Esophagus muscularis mucosa (tissue), 4 donors: ENCODE data around the gene DNASE1L1. TPM values are rescaled to one million over a fixed set of nuclear protein-coding genes. Genes with fewer than 3 reads are reported as not detected.
A peak's percentile ranks its signal among the peaks of the same experiment; 100 is the strongest.

ENCODE experiments used
- DNase-seq: peaks from one replicate; pipeline ENCODE4 v3.0.0-alpha.2; 2017; ENCODE audit errors: extremely low spot score
- H3K27ac ChIP-seq, 4 donors: fragments of 200-600 bp; sonication (generic); replicated peaks in 1 of 4; 1 replicate in 3 of 4; 2 replicates in 1 of 4; pipeline ENCODE4 v1.5.1; 2016 to 2019; ENCODE audit warnings: mild to moderate bottlenecking in 1 of 4
- H3K27me3 ChIP-seq, 4 donors: fragments of 200-600 bp; sonication (generic); one replicate each; pipeline versions ENCODE4 v1.5.1 to v1.6.0; 2016 to 2019
- H3K36me3 ChIP-seq, 4 donors: fragments of 200-600 bp; sonication (generic); one replicate each; pipeline ENCODE4 v1.5.1; 2016 to 2019
- H3K4me1 ChIP-seq, 4 donors: fragments of 200-600 bp; sonication (generic); one replicate each; pipeline ENCODE4 v1.5.1; 2016 to 2019
- H3K4me3 ChIP-seq, 4 donors: fragments of 200-600 bp; sonication (generic); 1 replicate in 2 of 4; 2 replicates in 2 of 4; pipeline ENCODE4 v1.5.1; 2016 to 2019; ENCODE audit warnings: mild to moderate bottlenecking in 4 of 4, moderate library complexity in 1 of 4
- H3K9me3 ChIP-seq, 4 donors: fragments of 200-600 bp; sonication (generic); 1 replicate in 3 of 4; 2 replicates in 1 of 4; pipeline ENCODE4 v1.5.1; 2016 to 2019
- EP300 ChIP-seq: sonication (generic); formaldehyde crosslinking; IDR thresholded peaks from one replicate; pipeline ENCODE4 v1.6.1; 2017; ENCODE audit warnings: antibody characterized with exemption
- POLR2A ChIP-seq: fragments of 450-650 bp; IDR thresholded peaks from one replicate; pipeline ENCODE4 v1.6.1; 2017; ENCODE audit warnings: antibody characterized with exemption, moderate library complexity, mild to moderate bottlenecking, low read depth
- POLR2AphosphoS5 ChIP-seq, 2 donors: sonication (generic); formaldehyde crosslinking; IDR thresholded peaks; one replicate each; pipeline ENCODE4 v1.6.1; 2017; ENCODE audit warnings: antibody characterized with exemption in 2 of 2
- WGBS: methylation state at CpG from one replicate; pipeline ENCODE4 v1.1.5; 2018; 5-methylcytosine and 5-hydroxymethylcytosine counted together
- intact Hi-C: fragments of 100-400 bp; cut with DNase I; formaldehyde crosslinking; loops from one replicate; pipeline ENCODE4 v1.15.1; 2023
- total RNA-seq, 4 donors: library from RNA; depleted of rRNA; stranded (reverse); fragments of >200 nt; gene quantifications; one replicate each; pipeline versions ENCODE4 v1.1.0 to v1.2.1, GENCODE V29; 2016
- TF ChIP-seq, protein P1 (sequence below), 3 experiments: fragments of 200-600 bp in 2 of 3; fragments of 450-650 bp in 1 of 3; sonication (generic) in 2 of 3; IDR thresholded peaks; one replicate each; pipeline ENCODE4 v1.5.1; 2017 to 2019; ENCODE audit warnings: antibody characterized with exemption in 3 of 3, mild to moderate bottlenecking in 2 of 3, moderate library complexity in 1 of 3

The DNASE1L1 gene
- total RNA-seq, 4 donors from 2014 or later = 19.9 to 24.3 (median 22.6) TPM

DNA sequence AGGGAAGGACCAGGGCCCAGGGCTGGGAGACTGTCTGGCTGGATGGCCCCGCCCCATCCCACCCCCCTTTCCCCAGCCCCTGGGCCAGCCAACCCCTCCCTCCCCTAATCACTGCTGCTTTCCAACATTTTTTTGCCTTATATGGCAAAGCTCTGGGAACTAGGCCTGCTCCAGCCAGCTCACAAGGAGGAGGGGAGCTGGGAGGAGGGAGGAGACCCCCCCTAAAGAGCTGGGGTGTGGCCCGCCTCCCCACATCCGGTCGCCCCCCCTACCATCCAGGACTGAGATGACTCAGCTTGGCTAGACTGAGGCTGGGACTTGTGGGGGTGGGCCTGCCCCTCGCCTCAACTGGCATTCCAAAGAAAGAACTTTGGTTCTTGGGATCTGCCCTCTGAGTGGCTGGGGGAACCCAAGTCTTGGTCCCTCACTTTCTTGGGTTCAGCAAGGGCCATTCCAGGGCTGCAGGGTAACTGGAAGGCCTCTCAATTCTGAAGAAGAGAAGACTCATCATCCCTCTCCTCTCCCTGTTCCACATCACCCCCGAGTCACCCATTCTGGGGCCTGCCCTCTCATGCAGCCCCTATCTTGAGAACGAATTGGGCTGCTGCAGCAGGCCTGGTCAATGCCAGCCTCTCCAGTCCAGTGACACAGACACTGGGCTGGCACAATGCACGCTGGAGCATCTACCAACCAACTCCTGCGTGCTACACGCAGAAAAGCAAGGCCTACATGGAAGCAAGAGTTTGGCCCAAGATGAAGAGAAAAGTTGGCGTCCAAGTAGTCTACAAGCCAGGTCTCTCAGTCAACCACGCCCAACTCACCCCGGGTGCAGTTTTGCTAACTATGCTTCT lies 39.4 kb downstream of the DNASE1L1 start:
- TF ChIP-seq POLR2AphosphoS5 (IDR thresholded peaks at IDR 0.05) = peak in 1 of 2 donors; percentile 80
- TF ChIP-seq, protein P1, sequence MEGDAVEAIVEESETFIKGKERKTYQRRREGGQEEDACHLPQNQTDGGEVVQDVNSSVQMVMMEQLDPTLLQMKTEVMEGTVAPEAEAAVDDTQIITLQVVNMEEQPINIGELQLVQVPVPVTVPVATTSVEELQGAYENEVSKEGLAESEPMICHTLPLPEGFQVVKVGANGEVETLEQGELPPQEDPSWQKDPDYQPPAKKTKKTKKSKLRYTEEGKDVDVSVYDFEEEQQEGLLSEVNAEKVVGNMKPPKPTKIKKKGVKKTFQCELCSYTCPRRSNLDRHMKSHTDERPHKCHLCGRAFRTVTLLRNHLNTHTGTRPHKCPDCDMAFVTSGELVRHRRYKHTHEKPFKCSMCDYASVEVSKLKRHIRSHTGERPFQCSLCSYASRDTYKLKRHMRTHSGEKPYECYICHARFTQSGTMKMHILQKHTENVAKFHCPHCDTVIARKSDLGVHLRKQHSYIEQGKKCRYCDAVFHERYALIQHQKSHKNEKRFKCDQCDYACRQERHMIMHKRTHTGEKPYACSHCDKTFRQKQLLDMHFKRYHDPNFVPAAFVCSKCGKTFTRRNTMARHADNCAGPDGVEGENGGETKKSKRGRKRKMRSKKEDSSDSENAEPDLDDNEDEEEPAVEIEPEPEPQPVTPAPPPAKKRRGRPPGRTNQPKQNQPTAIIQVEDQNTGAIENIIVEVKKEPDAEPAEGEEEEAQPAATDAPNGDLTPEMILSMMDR (IDR thresholded peaks at IDR 0.05) = no peak
- peaks cover 40 to 62% (median 57%) of the 10 kb centered on the region in 4 donors for H3K4me1 ChIP-seq

DNA sequence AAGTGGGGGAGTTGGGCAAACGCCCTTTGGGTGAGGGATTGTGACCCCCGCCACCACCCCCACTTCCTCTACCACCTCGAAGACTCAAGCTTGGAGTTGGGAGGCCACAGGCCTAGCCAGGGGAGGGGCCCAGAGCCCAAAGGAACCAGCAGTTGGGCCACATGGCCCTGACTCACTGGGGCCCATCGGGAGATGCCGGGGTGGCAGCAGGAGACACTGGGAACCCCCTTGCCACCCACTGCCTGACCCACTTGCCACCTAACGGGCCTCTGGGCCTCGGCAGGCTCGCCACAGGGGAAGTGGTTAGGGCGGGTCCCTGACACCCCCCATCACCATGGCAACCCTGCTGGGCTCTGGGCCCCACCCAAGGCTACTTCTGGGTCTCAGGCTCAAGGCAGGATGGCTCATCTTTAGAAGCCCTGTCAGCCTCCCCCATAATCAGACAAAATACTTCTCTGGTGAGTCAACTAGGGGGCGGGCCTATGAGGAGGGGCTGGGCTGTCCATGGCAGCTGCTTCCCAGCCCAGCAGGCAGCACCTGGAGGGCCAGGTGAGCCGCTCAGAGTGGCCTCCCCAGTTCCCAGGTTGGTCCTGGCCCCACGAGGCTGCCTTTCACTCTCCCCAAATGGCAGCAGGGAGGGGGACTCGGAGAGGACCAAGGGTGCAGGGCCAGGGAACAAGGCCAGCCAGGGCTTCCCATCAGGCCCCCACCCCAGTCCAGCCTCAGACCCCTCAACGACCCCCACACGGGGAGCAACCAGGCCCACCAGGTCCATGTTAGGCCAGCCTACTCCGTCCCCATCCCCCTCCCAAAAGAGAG lies 40.2 kb downstream of the DNASE1L1 start:
- Histone ChIP-seq H3K4me3 (peak overlapping the region; percentile 67 to 75 (median 74)), H3K27me3 (no peaks in the 10 kb centered on the region), H3K36me3 (peaks cover 30 to 62% (median 51%) of the 10 kb centered on the region in 4 donors), H3K27ac (peak overlapping the region; percentile 96 to 97 (median 97)), H3K9me3 (no peaks in the 10 kb centered on the region), H3K4me1 (peaks cover 38 to 66% (median 62%) of the 10 kb centered on the region in 4 donors)
- WGBS = 45% methylated on average over 11 of the region's 16 CpGs
- intact Hi-C loops = no loop called here
- TF ChIP-seq POLR2A (no peak), POLR2AphosphoS5 (IDR thresholded peaks at IDR 0.05) (peak; percentile 27 to 60), EP300 (no peak)
- TF ChIP-seq, protein P1 (IDR thresholded peaks at IDR 0.05) = no peak
- DNase-seq = peak; percentile 92

More for the DNA sequence above, 39.4 kb downstream of the DNASE1L1 start:
- WGBS = 33% methylated on average over 10 of the region's 13 CpGs
- Histone ChIP-seq H3K4me3 (peak overlapping the region; percentile 67 to 75 (median 74)), H3K27me3 (no peaks in the 10 kb centered on the region), H3K36me3 (peaks cover 23 to 53% (median 42%) of the 10 kb centered on the region in 4 donors), H3K27ac (peak overlapping the region; percentile 96 to 97 (median 97)), H3K9me3 (no peaks in the 10 kb centered on the region)
- intact Hi-C loops = no loop called here
- peak; percentile 93 for DNase-seq

DNA sequence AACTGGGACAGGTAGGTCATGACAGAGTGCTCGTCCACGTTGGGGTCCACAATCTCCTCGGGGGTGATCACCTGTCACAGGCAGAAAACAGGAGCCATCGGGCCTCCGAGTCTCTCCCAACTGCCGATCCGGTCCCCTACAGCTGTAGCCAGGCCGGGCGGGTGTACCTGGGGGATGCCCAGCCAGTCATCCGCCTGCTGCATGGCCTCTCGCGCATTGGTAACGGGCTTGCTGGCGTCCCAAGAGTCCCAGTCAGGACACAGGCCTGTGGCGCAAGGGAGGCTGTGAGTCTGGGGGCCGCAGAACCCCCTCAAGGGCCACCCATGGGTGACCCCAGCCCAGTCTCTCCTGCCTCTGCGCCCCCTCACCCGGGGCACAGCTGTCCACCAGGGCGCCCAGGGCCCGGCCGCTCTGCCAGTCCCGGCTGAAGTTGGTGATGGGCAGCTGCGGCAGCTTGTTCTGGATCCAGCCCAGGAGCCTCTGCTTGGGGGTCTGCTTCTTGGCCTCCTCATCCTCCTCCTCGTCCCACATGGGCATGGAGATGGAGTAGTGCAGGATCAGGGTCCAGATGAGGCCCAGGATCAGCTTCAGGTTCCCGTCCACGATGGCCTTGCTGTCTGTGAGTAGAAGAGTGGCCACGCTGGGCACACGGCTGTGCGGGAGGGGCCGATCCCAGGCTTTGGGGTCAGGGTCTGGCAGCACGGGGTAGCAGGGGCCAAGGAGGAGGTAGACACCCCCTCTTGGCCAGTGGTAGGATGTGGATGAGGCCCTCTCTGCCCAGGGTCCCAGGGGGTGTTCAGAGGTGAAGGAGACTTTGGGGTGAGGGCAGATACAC lies 41.4 kb downstream of the DNASE1L1 start:
- 78% methylated on average over 5 of the region's 31 CpGs for WGBS
- DNase-seq = no peak
- H3K27me3 ChIP-seq = no peaks in the 10 kb centered on the region
- H3K27ac ChIP-seq = peak overlapping the region; percentile 96 to 97 (median 97)
- H3K4me3 ChIP-seq = peak overlapping the region; percentile 67 to 75 (median 74)
- peaks cover 33 to 67% (median 62%) of the 10 kb centered on the region in 4 donors for H3K4me1 ChIP-seq
- intact Hi-C loops = no loop called here
- TF ChIP-seq POLR2AphosphoS5 (IDR thresholded peaks at IDR 0.05) = peak in 1 of 2 donors; percentile 62
- TF ChIP-seq, protein P1 (IDR thresholded peaks at IDR 0.05) = no peak
- no peaks in the 10 kb centered on the region for H3K9me3 ChIP-seq
- H3K36me3 ChIP-seq = peaks cover 37 to 70% (median 61%) of the 10 kb centered on the region in 4 donors

DNA sequence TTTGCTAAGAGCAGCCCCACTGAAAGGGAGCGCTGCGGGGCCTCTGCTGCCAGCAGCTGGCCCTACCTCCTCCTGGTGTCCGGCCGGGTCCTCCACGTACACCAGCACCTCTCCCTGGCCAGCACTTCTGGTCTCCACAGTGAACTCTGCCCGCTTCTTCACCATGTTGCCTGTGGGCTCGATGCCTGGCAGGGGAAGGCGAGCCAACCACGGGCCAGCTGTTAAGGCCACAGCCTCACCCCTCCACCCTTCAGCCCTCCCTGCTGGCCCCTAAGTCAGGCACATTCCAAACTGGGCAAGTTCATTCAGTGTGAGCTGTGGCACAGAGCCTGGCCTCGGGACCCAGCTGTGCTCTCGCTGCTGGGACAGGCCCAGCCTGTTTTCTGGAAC lies 42.4 kb downstream of the DNASE1L1 start:
- peak in 1 of 2 donors; percentile 17 for TF ChIP-seq POLR2AphosphoS5 (IDR thresholded peaks at IDR 0.05)
- TF ChIP-seq, protein P1 (IDR thresholded peaks at IDR 0.05) = no peak
- WGBS = 73% methylated on average over 11 of the region's 11 CpGs
- Histone ChIP-seq H3K4me3 (peak overlapping the region; percentile 1 to 75 (median 38)), H3K27ac (peak overlapping the region; percentile 96 to 97 (median 97)), H3K9me3 (no peaks in the 10 kb centered on the region), H3K27me3 (no peaks in the 10 kb centered on the region), H3K36me3 (peaks cover 44 to 77% (median 71%) of the 10 kb centered on the region in 4 donors), H3K4me1 (peaks cover 27 to 64% (median 62%) of the 10 kb centered on the region in 4 donors)
- DNase-seq = no peak
- intact Hi-C loops = no loop called here
